Nephron (organoid): Measurements from ENCODE around the gene ANKRD63.

Experiments used
- H3K27ac Mint-ChIP-seq, 3 experiments: 2 replicates each; pipeline ENCODE4 v1.8.0; 2020; ENCODE audit warnings: mixed read lengths in 3 of 3, mild to moderate bottlenecking in 2 of 3, moderate library complexity in 1 of 3
- H3K27me3 Mint-ChIP-seq: 2 replicates; pipeline ENCODE4 v1.8.0; 2021; ENCODE audit warnings: low read depth, mild to moderate bottlenecking, moderate library complexity, mixed read lengths
- H3K36me3 Mint-ChIP-seq: 2 replicates; pipeline ENCODE4 v1.8.0; 2020; ENCODE audit warnings: low read depth, mixed read lengths
- H3K4me1 Mint-ChIP-seq: 2 replicates; pipeline ENCODE4 v1.8.0; 2020; ENCODE audit warnings: mixed read lengths
- H3K4me3 Mint-ChIP-seq, 3 experiments: 2 replicates each; pipeline ENCODE4 v1.8.0; 2020; ENCODE audit warnings: mild to moderate bottlenecking in 3 of 3, mixed read lengths in 3 of 3, moderate library complexity in 2 of 3
- H3K9me3 Mint-ChIP-seq: 2 replicates; pipeline ENCODE4 v1.8.0; 2020; ENCODE audit warnings: mixed read lengths
- TF ChIP-seq, protein P1 (sequence below), 3 experiments: fragments of 200-600 bp; sonication (generic); IDR thresholded peaks; one replicate each; pipeline ENCODE4 v1.5.0; 2021; ENCODE audit warnings: antibody characterized with exemption in 3 of 3; ENCODE audit not compliant: unreplicated experiment in 3 of 3

The ANKRD63 gene

DNA sequence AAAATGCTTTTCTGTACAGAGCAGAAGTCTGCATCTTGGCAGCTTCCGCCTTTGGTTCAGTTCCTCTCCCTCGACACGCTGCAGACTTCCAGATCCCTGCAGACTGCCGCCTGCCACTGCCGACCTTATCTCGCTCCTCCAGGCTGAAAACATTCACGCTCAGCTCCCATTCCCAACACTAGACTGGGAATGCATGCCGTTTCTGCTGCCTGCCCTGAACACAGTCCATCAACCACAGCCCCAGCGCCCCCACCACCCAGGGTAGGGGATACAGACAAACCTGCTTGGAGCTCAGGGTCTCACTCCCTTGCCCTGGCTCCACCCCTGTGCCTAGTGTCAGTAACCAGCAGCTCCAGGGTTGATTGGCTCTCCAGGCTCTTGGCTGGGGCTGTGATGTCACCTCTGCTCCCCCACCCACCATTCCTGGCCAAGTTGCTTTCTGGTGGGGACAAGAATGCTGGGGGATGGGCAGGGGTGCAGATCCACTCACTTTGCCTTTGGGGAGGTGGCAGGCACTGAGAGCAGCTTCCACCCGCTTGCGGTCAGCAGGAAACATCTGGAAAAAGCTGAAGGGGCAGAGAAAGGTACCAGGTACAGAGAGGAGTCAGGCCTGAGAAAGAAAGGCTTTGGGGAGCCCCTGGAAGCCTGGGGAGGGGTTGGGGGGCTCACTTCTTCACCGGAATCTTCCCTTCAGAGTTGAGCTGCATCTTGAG, 18.8 kb upstream of the ANKRD63 start:
- TF ChIP-seq, protein P1, sequence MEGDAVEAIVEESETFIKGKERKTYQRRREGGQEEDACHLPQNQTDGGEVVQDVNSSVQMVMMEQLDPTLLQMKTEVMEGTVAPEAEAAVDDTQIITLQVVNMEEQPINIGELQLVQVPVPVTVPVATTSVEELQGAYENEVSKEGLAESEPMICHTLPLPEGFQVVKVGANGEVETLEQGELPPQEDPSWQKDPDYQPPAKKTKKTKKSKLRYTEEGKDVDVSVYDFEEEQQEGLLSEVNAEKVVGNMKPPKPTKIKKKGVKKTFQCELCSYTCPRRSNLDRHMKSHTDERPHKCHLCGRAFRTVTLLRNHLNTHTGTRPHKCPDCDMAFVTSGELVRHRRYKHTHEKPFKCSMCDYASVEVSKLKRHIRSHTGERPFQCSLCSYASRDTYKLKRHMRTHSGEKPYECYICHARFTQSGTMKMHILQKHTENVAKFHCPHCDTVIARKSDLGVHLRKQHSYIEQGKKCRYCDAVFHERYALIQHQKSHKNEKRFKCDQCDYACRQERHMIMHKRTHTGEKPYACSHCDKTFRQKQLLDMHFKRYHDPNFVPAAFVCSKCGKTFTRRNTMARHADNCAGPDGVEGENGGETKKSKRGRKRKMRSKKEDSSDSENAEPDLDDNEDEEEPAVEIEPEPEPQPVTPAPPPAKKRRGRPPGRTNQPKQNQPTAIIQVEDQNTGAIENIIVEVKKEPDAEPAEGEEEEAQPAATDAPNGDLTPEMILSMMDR (IDR thresholded peaks at IDR 0.05; ENCODE audit: unreplicated experiment in 3 of 3) = no peak
- peaks cover 7% of the 10 kb centered on the region for H3K36me3 Mint-ChIP-seq
- peaks cover 8% of the 10 kb centered on the region for H3K9me3 Mint-ChIP-seq
- H3K27ac Mint-ChIP-seq = peak overlapping the region in 1 of 3 experiments; percentile 52
- peaks cover 26% of the 10 kb centered on the region for H3K27me3 Mint-ChIP-seq
- H3K4me3 Mint-ChIP-seq = no peak overlapping the region
- H3K4me1 Mint-ChIP-seq = peaks cover 3% of the 10 kb centered on the region

DNA sequence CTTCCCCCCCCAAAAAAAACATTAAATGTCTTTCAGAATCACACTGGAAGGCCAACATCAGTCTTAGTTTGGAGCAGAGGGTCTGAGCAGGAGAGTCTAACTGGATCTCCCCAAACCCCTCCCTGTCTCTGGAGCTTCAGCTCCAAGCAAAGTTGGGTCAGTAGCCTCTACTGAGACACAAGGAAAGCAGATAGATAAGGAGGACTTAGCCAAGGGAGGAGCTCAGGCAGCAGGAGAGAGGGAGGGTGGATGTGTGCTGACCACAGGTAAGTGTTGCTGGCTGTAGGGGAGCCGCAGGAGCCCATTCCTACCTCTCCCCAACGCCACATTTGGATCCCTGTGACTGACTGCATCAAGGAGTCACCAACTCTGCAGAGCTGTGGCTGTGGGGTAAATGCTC, 17.9 kb upstream of the ANKRD63 start:
- H3K4me3 Mint-ChIP-seq = no peak overlapping the region
- no peaks in the 10 kb centered on the region for H3K4me1 Mint-ChIP-seq
- TF ChIP-seq, protein P1 (IDR thresholded peaks at IDR 0.05; ENCODE audit: unreplicated experiment in 3 of 3) = no peak
- H3K36me3 Mint-ChIP-seq = peaks cover 7% of the 10 kb centered on the region
- H3K27ac Mint-ChIP-seq = no peak overlapping the region
- peaks cover 27% of the 10 kb centered on the region for H3K27me3 Mint-ChIP-seq
- peaks cover 8% of the 10 kb centered on the region for H3K9me3 Mint-ChIP-seq

DNA sequence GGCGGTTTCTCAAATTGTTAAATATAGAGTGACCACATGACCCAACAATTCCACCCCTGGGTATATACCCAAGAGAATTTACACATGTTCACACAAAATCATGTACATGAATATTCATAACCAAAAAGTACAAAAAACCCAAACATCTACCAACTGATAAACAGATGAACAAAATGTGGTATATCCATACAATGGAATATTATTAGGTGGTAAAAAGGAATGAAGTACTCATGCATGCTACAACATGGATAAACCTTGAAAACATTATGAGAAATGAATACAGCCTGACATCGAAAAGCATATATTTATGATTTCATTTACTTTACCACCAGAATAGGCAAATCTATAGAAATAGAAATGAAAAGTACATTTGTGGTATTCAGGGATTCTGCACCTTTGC, 17.5 kb upstream of the ANKRD63 start:
- TF ChIP-seq, protein P1 (IDR thresholded peaks at IDR 0.05; ENCODE audit: unreplicated experiment in 3 of 3) = no peak
- Mint-ChIP-seq H3K4me1 (no peaks in the 10 kb centered on the region), H3K36me3 (peaks cover 7% of the 10 kb centered on the region), H3K9me3 (peaks cover 8% of the 10 kb centered on the region), H3K4me3 (no peak overlapping the region), H3K27ac (no peak overlapping the region), H3K27me3 (peaks cover 30% of the 10 kb centered on the region)

DNA sequence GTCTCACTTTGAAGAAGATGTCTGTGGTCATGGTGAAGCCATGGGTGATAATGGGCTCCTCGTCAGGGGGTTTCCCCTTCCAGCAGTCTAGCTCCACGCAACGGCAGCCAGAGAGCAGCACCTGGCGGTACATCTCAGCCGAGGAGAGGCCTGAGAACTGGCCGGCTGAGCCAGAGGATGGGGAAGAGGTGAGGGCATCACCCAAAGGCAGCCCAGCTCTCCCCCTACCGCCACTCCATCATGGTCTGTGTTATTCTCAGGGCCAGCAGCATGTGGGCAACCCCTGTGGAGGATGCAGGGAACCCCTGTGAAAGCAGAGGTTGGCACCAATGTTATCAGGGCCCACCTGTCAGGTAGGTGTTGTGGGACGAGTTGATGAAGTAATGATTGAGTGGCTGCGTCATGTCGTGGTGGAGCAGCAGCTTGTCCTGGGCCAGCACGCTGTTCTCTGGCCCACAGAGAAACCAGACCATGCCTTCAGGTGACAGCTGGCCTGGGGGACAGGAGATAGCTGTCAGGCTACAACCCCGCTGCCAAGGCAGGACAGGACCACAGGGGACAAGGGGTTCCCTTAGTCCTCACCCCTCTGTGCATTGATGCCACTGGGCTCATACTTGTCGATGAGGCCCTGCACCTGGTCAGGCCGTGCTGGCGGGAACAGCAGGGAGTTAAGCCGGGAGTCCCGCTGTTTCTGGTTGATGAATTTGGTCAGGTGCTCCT, 15.5 kb upstream of the ANKRD63 start:
- no peak overlapping the region for H3K27ac Mint-ChIP-seq
- no peak overlapping the region for H3K4me3 Mint-ChIP-seq
- peaks cover 8% of the 10 kb centered on the region for H3K9me3 Mint-ChIP-seq
- H3K36me3 Mint-ChIP-seq = peaks cover 7% of the 10 kb centered on the region
- H3K4me1 Mint-ChIP-seq = no peaks in the 10 kb centered on the region
- H3K27me3 Mint-ChIP-seq = peaks cover 28% of the 10 kb centered on the region
- TF ChIP-seq, protein P1 (IDR thresholded peaks at IDR 0.05; ENCODE audit: unreplicated experiment in 3 of 3) = no peak

DNA sequence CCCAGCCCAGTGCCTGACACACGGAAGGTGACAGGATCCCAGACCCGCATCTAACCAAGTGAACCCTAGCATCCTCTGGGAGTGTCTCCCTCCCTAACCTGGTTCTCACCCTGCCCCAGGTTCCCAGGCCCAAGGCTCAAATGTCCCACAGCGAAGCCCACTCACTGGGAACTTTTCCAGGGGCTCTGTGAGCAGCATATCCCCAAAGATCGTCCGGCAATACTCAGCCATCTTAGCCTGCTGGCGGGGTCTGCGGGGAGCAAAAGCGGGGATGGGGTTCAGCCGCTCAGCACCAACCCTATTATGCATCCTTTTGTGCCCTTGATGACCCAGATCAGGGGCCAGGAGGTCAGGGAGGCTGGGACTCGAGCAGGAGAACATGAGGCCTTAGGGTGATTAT, 14.5 kb upstream of the ANKRD63 start:
- H3K27me3 Mint-ChIP-seq = peaks cover 38% of the 10 kb centered on the region
- H3K27ac Mint-ChIP-seq = no peak overlapping the region
- H3K4me3 Mint-ChIP-seq = no peak overlapping the region
- H3K9me3 Mint-ChIP-seq = peaks cover 8% of the 10 kb centered on the region
- peaks cover 7% of the 10 kb centered on the region for H3K36me3 Mint-ChIP-seq
- TF ChIP-seq, protein P1 (IDR thresholded peaks at IDR 0.05; ENCODE audit: unreplicated experiment in 3 of 3) = no peak
- no peaks in the 10 kb centered on the region for H3K4me1 Mint-ChIP-seq
